Measurements from ENCODE around the gene MROH7.
A peak's percentile ranks its signal among the peaks of the same experiment; 100 is the strongest.

Gene MROH7

DNA sequence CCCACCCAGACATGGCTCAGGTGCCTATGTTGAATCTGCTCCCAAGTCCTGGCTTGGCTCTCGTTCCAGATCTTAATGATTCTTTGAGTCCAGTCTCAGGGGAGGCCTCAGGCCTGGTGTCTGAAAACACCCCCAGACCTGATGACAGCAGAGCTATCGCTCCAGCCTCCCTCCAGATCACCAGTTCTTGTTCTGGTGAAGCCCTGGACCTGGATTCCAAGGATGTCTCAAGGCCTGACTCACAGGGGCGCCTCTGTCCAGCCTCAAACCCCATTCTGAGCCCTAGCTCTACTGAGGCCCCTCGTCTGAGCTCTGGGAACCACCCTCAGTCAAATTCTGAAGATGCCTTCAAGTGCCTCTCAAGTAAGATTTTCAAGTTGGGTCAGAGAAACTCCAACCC lies 11.4 kb downstream of the MROH7 start:
- DNase-seq = no peak

- no peak for DNase-seq
These were observed 16.8 kb downstream of the MROH7 start for GRCh38 chr1:54658164-54658913.

GRCh38 chr1:54663725-54664124 lies 22.1 kb downstream of the MROH7 start:
- DNase-seq = no peak

DNA sequence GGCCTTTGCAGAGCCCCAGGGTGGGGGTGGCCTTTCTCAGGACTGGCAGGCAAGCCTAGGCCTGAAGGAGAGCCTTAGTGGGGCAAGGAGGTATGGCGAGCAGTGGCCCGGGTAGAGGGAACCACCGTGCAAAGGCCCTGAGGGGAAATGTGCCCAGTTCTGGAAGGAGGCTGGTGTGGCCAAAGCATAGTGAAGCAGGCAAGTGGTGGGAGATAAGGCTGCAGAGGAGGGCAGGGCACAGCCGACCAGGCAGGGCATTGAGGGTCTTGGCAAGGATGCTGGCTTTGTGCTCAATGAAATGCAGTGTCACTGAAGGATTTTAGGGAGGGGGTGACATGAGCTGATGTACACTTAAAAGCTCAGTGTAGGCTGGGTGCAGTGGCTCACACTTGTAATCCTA lies 22.8 kb downstream of the MROH7 start:
- DNase-seq = no peak

DNA sequence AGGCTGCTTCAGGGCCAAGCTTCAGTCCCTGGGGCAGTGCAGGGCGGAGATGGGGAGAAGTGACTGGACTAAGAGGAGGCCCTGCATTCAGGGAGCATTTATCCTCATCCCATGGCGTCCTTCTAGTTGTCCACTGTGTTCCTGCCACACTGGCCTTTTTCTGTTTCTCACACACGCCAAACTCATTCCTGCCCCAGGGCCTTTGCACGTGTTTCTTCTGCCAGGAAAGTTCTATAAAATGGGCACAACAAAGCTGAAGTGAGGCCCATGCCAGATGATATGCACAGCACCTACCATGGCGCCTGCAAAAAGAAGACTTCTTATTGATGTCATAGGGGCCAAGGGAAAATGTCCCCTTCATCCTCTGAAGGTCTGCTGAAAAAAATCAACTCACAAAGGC lies 24.3 kb downstream of the MROH7 start:
- DNase-seq = no peak

GRCh38 chr1:54666333-54666732 lies 24.7 kb downstream of the MROH7 start:
- no peak for DNase-seq

DNA sequence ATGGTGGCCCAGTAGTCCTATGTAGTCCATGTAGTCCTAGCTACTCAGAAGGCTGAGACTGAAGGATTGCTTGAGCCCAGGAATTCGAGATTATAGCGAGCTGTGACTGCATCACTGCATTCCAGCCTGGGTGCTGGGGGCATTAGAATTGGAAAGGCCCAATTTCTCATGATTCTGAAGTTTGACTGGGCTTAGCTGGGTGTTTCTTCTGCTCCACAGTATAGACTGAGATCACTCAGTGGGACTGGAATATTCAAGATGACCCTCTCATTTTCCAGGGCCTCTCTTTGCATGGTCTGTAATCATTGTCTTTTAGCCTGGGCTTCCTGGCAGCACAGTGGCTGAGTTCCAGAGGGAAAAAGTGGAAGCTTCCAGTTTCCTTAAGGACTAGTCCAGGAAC lies 26.2 kb downstream of the MROH7 start:
- no peak for DNase-seq

DNA sequence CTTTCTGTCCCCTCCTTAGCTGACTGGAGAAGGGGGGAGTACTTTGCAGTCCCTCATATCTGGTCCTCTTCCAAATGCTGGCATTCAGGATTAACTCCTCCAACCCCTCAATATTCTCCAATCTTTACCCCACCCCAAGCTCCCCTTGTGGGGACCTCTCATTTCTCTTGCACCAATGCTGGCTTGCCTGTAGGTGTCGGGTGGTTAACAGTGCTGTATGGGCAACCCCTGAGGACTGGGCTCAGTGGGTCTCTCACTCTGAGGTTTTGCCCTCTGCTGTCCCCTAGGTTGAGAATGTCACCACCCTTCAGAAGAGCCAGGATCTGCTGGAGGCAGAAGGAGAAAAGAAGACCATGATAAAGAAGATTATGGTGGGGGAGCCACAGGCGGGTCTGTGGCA lies 27.0 kb downstream of the MROH7 start:
- DNase-seq = no peak

DNA sequence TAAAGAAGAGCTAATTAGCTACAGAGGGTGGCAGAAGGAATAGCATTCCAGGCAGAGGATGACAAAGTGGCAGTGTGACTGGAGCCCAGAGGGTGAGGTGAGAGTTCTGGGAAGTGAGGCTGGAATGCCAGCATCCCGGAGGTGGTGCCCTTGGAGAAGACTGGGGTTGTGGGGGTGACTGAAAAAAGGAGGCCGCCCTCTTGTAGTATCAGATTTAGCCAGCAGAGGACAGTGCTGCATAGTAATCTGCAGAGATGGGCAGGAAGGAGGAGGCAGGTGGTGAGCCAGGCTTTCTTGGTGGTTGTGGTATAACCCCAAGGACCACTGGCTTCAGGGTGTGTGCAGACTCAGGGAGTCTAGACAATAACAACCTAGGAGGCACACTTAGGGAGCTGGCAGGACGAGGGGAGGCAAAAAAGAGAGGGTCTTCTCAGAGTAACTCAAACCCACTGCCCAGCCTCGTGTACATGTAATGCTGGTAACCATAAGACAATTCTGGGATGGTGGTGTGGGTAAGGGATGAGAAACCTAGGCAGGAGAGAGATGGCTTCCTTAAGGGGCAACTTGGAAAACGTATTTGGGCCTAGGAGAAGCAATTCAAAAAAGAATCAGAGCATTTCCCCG lies 30.5 kb downstream of the MROH7 start:
- peak; percentile 36 for DNase-seq

GRCh38 chr1:54678776-54679643 lies 37.4 kb downstream of the MROH7 start:
- DNase-seq = no peak

GRCh38 chr1:54679706-54680105 lies 38.1 kb downstream of the MROH7 start:
- DNase-seq = no peak

DNA sequence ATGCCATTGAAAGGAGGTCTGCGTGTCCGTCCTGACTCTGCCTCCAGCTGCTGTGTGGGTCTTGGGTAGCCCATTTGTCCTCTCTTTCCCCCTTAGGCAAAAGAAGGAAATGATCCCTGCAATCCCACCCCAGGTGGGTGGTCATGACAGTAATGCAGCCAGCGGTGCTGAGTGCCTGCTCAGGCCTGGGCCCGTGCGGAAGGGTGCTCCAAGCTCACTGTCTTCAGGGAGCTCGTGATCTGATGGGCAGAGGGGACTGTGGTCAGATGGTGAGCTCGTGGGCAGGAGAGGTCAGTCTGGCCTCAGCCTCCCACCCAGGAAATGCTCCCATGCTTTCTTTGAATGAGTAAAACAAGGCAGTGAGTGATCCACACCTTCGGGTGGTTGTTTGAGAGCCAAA lies 38.8 kb downstream of the MROH7 start:
- DNase-seq = no peak

DNA sequence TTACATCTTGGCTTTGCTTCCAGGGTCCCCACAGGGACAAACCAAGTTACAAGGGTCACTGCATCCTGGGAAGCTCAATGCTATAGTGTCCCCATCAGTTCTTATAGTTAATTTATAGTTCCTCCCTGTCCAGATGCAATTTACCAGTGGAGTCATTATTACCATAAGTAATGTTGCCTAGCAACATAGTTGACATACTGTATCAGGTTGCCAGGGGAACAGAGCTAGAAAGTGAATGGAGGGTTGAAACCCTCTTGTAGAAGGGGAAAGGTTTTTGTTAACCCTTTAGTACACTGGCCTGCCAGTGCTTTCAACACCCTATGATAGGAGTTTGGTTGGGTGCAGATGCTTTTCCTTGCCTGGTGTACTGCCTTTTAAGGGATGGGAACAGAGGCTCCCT lies 39.8 kb downstream of the MROH7 start:
- DNase-seq = no peak

GRCh38 chr1:54683453-54683852 lies 41.9 kb downstream of the MROH7 start:
- DNase-seq = no peak

- DNase-seq = no peak
These were observed 43.8 kb downstream of the MROH7 start for GRCh38 chr1:54685335-54685905.

DNA sequence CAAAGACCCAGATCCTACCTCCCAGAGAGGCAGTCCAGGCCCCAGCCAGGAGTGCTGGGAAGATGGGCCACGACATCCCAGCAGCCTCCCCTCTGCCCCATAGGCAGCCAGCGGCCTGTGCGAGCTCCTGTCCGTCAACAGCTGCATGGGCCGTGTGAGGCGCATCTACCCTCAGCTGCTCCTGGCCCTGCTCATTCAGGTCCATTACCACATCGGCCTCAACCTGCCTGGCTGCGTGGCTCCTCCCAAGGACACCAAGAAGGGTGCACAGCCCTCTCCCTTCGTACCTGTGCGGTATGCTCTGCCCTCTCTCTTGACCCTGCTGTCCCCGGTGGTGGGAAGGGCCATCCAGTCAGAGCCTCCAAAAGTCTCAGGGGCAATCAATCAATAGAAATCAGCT lies 44.6 kb downstream of the MROH7 start:
- DNase-seq = no peak

DNA sequence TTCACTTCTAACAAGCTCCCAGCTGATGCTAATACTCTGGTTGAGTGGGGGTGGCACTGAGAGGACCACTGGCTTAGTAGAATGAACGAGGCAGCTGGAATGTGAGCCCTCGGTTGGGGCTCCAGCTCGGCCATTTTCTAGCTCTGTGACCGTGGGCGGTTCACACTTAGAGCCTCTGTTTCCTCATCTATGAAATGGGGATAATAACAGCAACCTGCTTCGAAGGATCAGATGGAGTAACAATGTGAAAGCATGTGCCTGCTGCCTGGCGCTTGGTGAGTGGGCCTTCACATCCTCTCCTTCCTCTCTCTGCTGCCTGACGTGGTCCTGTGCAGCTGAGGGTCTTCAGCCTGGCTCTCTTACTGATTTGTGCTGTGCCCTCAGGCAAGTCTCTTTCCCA lies 53.2 kb downstream of the MROH7 start:
- no peak for DNase-seq

DNA sequence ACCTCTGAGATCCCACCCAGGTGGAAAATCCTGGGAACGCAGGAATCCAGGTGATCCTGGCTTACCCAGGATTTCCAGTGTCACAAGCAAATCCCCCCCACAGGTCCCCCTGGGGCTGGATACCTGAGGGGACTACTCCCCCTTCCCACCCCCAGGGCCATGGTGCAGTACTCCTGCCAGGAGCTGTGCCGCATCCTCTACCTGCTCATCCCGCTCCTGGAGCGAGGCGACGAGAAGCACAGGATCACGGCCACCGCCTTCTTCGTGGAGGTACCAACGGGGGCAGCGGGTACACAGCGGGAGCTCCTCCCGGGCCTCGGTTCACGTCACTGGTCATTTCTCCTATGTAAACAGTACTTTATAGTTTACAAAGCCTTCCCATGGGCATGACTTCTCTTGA lies 53.6 kb downstream of the MROH7 start:
- no peak for DNase-seq

- DNase-seq = no peak
These were observed 54.2 kb downstream of the MROH7 start for GRCh38 chr1:54695764-54696163.

DNA sequence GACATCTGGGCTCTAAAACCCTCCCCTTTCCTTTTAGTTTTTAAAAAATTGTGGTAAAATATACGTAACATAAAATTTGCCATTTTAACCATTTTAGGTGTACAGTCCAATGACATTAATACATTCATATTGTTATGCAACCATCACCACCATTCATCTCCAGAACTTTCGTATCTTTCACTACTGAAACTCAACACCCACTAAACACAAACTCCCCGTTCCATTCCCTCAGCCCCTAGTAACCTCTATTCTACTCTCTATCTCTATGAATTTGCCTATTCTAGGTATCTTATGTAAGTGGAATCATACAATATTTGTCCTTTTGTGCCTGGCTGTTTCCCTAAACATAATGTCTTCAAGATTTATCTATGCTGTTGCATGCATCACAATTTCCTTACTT lies 54.7 kb downstream of the MROH7 start:
- no peak for DNase-seq

GRCh38 chr1:54697896-54698295 lies 56.3 kb downstream of the MROH7 start:
- DNase-seq = no peak

- no peak for DNase-seq
These were observed 56.8 kb downstream of the MROH7 start for GRCh38 chr1:54698346-54698745.

- no peak for DNase-seq
These were observed 58.4 kb downstream of the MROH7 start for GRCh38 chr1:54699936-54700525.

Measured in T-helper 9 cell (primary cell).